Liver (tissue), 3 donors: ENCODE results near the gene GNAS-AS1.

ENCODE experiments used
- CTCF ChIP-seq: fragments of 150-350 bp; IDR thresholded peaks from 2 replicates; pipeline ENCODE4 v1.5.1; 2017; ENCODE audit warnings: improper control_type of control experiment, low read depth, low read length; ENCODE audit not compliant: missing input control
- JUND ChIP-seq, 2 donors: IDR thresholded peaks; 2 replicates each; pipeline ENCODE4 v1.6.1; 2016; ENCODE audit warnings: antibody characterized with exemption in 2 of 2
- RAD21 ChIP-seq, 2 donors: IDR thresholded peaks; 2 replicates each; pipeline ENCODE4 v1.6.1; 2016; ENCODE audit warnings: antibody characterized with exemption in 2 of 2, mild to moderate bottlenecking in 2 of 2
- YY1 ChIP-seq: IDR thresholded peaks from 2 replicates; pipeline ENCODE4 v1.6.1; 2016; ENCODE audit warnings: antibody characterized with exemption, mild to moderate bottlenecking
- donor health status: healthy.
- donor health status: healthy.

DNA sequence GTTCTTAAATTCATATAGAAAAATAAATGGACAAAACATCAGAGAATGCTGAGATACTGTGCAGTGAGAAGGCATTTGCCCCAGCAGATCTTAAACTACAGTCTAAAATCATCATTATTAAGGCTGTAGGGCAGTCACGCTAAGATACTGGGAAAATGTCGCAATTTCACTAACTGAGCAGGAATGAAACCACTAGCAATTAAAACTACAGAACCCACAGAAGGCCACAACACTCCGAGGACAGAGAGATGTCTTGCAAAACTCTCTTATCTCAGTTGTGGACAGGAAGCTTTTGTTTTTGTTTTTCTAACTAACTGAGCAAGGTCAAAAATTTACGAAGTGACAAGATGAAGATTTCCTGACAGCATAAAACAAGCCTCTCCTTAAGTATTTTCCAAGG is 18.2 kb downstream of the GNAS-AS1 start:
- TF ChIP-seq CTCF (no peak), RAD21 (IDR thresholded peaks at IDR 0.05) (no peak), JUND (IDR thresholded peaks at IDR 0.05) (no peak), YY1 (no peak)
